K562 (cell line): ENCODE measurements around the gene BRCC3. TPM values are rescaled to one million over a fixed set of nuclear protein-coding genes. Genes with fewer than 3 reads are reported as not detected.

ENCODE experiments used
- ARID1B ChIP-seq: fragments of 450-650 bp; IDR thresholded peaks from 2 replicates; pipeline ENCODE4 v1.6.1; 2016; ENCODE audit warnings: antibody characterized with exemption, mild to moderate bottlenecking, inconsistent platforms
- ATF7 ChIP-seq: fragments of 450-650 bp; IDR thresholded peaks from 2 replicates; pipeline ENCODE4 v1.7.1; 2014; ENCODE audit warnings: mild to moderate bottlenecking, moderate library complexity
- DACH1 ChIP-seq: fragments of 450-650 bp; IDR thresholded peaks from 2 replicates; pipeline ENCODE4 v1.6.1; 2018; ENCODE audit not compliant: partially characterized antibody
- ETV1 ChIP-seq: fragments of 450-650 bp; conservative IDR thresholded peaks from 2 replicates; pipeline ENCODE4 v1.6.1; 2016; ENCODE audit warnings: missing genetic modification characterization, control low read depth, low read depth, missing compliant biosample characterization
- JUNB ChIP-seq: fragments of 450-650 bp; formaldehyde crosslinking; conservative IDR thresholded peaks from 2 replicates; pipeline ENCODE4 v1.4.0; 2020; ENCODE audit warnings: mild to moderate bottlenecking
- NCOA4 ChIP-seq: fragments of 450-650 bp; IDR thresholded peaks from 2 replicates; pipeline ENCODE4 v1.6.1; 2018; ENCODE audit warnings: mild to moderate bottlenecking; ENCODE audit not compliant: partially characterized antibody
- NFE2 ChIP-seq: IDR thresholded peaks from 2 replicates; pipeline ENCODE4 v1.6.1; 2014; ENCODE audit warnings: antibody characterized with exemption, low read depth
- NR3C1 ChIP-seq: sonication (generic); formaldehyde crosslinking; IDR thresholded peaks from 2 replicates; pipeline ENCODE4 v1.8.1; 2022; ENCODE audit warnings: missing genetic modification reagents
- PCBP1 ChIP-seq: fragments of 200-400 bp; formaldehyde crosslinking; IDR thresholded peaks from 2 replicates; pipeline ENCODE4 v1.6.1; 2018; ENCODE audit warnings: mild to moderate bottlenecking, low read depth, low read length; ENCODE audit not compliant: poor library complexity, severe bottlenecking
- POLR2G ChIP-seq: fragments of 200-400 bp; formaldehyde crosslinking; IDR thresholded peaks from 2 replicates; pipeline ENCODE4 v1.6.1; 2017; ENCODE audit warnings: low read depth, mild to moderate bottlenecking, antibody characterized with exemption, low read length, moderate library complexity
- SMAD4 ChIP-seq: fragments of 250-450 bp; sonication (Bioruptor Pico); conservative IDR thresholded peaks from 2 replicates; pipeline ENCODE4 v1.8.0; 2021; ENCODE audit warnings: inconsistent platforms, mild to moderate bottlenecking, moderate library complexity
- SP2 ChIP-seq: IDR thresholded peaks from 2 replicates; pipeline ENCODE4 v1.6.1; 2011; ENCODE audit warnings: mild to moderate bottlenecking, low read depth, low read length, moderate library complexity; ENCODE audit not compliant: poor library complexity, severe bottlenecking; ENCODE audit errors: extremely low read depth
- VEZF1 ChIP-seq: fragments of 200-800 bp; sonication (Bioruptor generic); IDR thresholded peaks from 2 replicates; pipeline ENCODE4 v1.6.1; 2017; ENCODE audit warnings: missing genetic modification characterization, missing compliant biosample characterization
- ZBTB40 ChIP-seq, 2 experiments: fragments of 450-650 bp in 1 of 2; sonication (generic) in 1 of 2; formaldehyde crosslinking in 1 of 2; IDR thresholded peaks; 2 replicates each; pipeline versions ENCODE4 v1.7.1 to v1.9.0; 2016 to 2022; ENCODE audit warnings: inconsistent platforms in 1 of 2, mild to moderate bottlenecking in 1 of 2, missing genetic modification reagents in 1 of 2
- ZFP36 ChIP-seq: fragments of 150-350 bp; IDR thresholded peaks from 2 replicates; pipeline ENCODE4 v1.6.1; 2018; ENCODE audit warnings: low read length, low read depth; ENCODE audit not compliant: partially characterized antibody
- polyA plus RNA-seq, 8 experiments: library from polyadenylated mRNA; depleted of rRNA in 4 of 8; stranded (reverse) in 5 of 8; unstranded in 3 of 8; fragments of >200 nt; fragmentation: Nextera tagmentation in 2 of 8; fragmentation: Illumina TruSeq in 1 of 8; extraction: Ambion mirVana in 2 of 8; extraction: Trizol in 1 of 8; gene quantifications; 2 replicates each; pipeline versions ENCODE4 v1.2.1 to v1.2.3, GENCODE V29; 2011 to 2014; ENCODE audit warnings: inconsistent platforms in 1 of 8, missing spikeins in 1 of 8
- total RNA-seq, 7 experiments: library from RNA; depleted of rRNA in 6 of 7; stranded (reverse); fragments of >200 nt in 6 of 7; fragmentation: Illumina TruSeq in 2 of 7; extraction: Trizol in 2 of 7; gene quantifications; 2 replicates each; pipeline versions ENCODE4 v1.2.1 to v1.2.3, GENCODE V29; 2011 to 2021; ENCODE audit warnings: low replicate concordance in 1 of 7

Gene BRCC3
- total and polyA plus RNA-seq, 9 of the 15 experiments (the other 6 are each of a cell fraction or from before 2014, with no cell fraction given) = 9.6 to 44.8 (median 26.7) TPM

GRCh38 chrX:155070975-155071693 lies at the start of gene BRCC3, which contains the start of the genes CMC4 and MTCP1 (continued):
- TF ChIP-seq ZBTB40 (IDR thresholded peaks at IDR 0.05) = 0 out of 2 replicates have a peak, but pooled peaks have one; percentile 18
- TF ChIP-seq ZBTB40 (CRISPR knock-in tag; IDR thresholded peaks at IDR 0.05) = no peak
- no peak for TF ChIP-seq JUNB (CRISPR knock-in tag)
- no peak for TF ChIP-seq ZFP36
- TF ChIP-seq SMAD4 (CRISPR knock-in tag) = peak; percentile 64; the same call in 1 of the 2 replicates
- TF ChIP-seq ARID1B = no peak
- peak; percentile 84 for TF ChIP-seq POLR2G
- TF ChIP-seq ATF7 = peak; percentile 18; the same call in 1 of the 2 replicates
- TF ChIP-seq NFE2 = no peak
- no peak for TF ChIP-seq NCOA4
- no peak for TF ChIP-seq ETV1 (tag)
- TF ChIP-seq NR3C1 = no peak
- TF ChIP-seq PCBP1 = no peak
- peak; percentile 99 for TF ChIP-seq VEZF1 (CRISPR knock-in tag)
- TF ChIP-seq DACH1 = no peak
- no peak for TF ChIP-seq SP2
